ENCODE data around the gene SLC24A3. TPM values are rescaled to one million over a fixed set of nuclear protein-coding genes. Genes with fewer than 3 reads are reported as not detected.
A peak's percentile ranks its signal among the peaks of the same experiment; 100 is the strongest.

SLC24A3 gene
- total RNA-seq, 1 experiment from 2014 or later: not detected

GRCh38 chr20:19661717-19662636 lies 449.5 kb downstream of the SLC24A3 start:
- Histone ChIP-seq H3K36me3 (ENCODE audit: low read depth) (no peaks in the 10 kb centered on the region), H3K27me3 (ENCODE audit: insufficient read depth, low read depth) (peaks cover 94% of the 10 kb centered on the region), H3K4me3 (no peak overlapping the region), H3K9me3 (ENCODE audit: insufficient read depth, low read depth) (no peaks in the 10 kb centered on the region), H3K9me2 (ENCODE audit: insufficient read depth) (no peaks in the 10 kb centered on the region), H3K27ac (no peak overlapping the region), H3K79me2 (ENCODE audit: low read depth) (no peaks in the 10 kb centered on the region), H3K4me1 (replicated peaks; ENCODE audit: insufficient read depth) (no peaks in the 10 kb centered on the region), H4K20me1 (ENCODE audit: insufficient read depth) (no peaks in the 10 kb centered on the region), H3F3A (ENCODE audit: insufficient read depth, low read depth) (no peaks in the 10 kb centered on the region), H3K4me2 (no peak overlapping the region), H2AFZ (no peak overlapping the region)
- DNase-seq: peak; percentile 49 to 52
- ChIA-PET CTCF (interaction anchor here (0.7 kb wide), 1 partner anchor 40 kb away, joined by 3 read pairs; no protein-coding TSS in a partner anchor), POLR2A (ENCODE audit: unreplicated experiment) (no interaction called here)
- intact Hi-C loops (cut with micrococcal nuclease; ENCODE audit: unreplicated experiment): loop anchor here (1.0 to 5.0 kb wide), 2 partner anchors 34 to 1030 kb away; no protein-coding TSS in a partner anchor
- TF ChIP-seq, protein P1, sequence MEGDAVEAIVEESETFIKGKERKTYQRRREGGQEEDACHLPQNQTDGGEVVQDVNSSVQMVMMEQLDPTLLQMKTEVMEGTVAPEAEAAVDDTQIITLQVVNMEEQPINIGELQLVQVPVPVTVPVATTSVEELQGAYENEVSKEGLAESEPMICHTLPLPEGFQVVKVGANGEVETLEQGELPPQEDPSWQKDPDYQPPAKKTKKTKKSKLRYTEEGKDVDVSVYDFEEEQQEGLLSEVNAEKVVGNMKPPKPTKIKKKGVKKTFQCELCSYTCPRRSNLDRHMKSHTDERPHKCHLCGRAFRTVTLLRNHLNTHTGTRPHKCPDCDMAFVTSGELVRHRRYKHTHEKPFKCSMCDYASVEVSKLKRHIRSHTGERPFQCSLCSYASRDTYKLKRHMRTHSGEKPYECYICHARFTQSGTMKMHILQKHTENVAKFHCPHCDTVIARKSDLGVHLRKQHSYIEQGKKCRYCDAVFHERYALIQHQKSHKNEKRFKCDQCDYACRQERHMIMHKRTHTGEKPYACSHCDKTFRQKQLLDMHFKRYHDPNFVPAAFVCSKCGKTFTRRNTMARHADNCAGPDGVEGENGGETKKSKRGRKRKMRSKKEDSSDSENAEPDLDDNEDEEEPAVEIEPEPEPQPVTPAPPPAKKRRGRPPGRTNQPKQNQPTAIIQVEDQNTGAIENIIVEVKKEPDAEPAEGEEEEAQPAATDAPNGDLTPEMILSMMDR (conservative IDR thresholded peaks at IDR 0.05): peak; percentile 97
- TF ChIP-seq EZH2 (IDR thresholded peaks at IDR 0.05; ENCODE audit: low read depth): no peak
- no TSS peak for BruUV-seq (replicated peaks)

DNA sequence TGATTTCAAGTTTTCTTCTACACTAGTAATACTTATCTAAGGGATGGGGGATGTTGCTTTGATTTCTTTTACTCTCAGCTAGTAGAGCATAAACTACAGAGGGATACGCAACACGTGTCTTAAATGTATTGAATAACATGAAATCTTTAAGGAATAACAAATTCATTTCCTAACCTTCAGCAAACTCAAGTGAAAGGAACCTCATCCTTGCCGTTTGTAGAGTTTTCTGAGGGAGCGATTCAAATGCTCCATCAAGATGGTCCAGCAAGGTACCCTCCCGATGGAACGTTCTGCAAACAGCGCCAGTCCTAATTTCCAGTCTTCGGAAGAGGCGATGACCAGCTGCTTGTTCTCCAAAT lies 450.2 kb downstream of the SLC24A3 start:
- H3K27me3 ChIP-seq (ENCODE audit: insufficient read depth, low read depth): peaks cover 87% of the 10 kb centered on the region
- no peaks in the 10 kb centered on the region for H4K20me1 ChIP-seq (ENCODE audit: insufficient read depth)
- ChIA-PET CTCF (no interaction called here), POLR2A (ENCODE audit: unreplicated experiment) (no interaction called here)
- H3K4me3 ChIP-seq: no peak overlapping the region
- no peaks in the 10 kb centered on the region for H3K9me2 ChIP-seq (ENCODE audit: insufficient read depth)
- DNase-seq: no peak
- TF ChIP-seq, protein P1 (conservative IDR thresholded peaks at IDR 0.05): peak; percentile 15; the same call in 1 of the 2 replicates
- TF ChIP-seq EZH2 (IDR thresholded peaks at IDR 0.05; ENCODE audit: low read depth): no peak
- no peaks in the 10 kb centered on the region for H3K79me2 ChIP-seq (ENCODE audit: low read depth)
- H3F3A ChIP-seq (ENCODE audit: insufficient read depth, low read depth): no peaks in the 10 kb centered on the region
- no peak overlapping the region for H2AFZ ChIP-seq
- no peaks in the 10 kb centered on the region for H3K9me3 ChIP-seq (ENCODE audit: insufficient read depth, low read depth)
- no peak overlapping the region for H3K4me2 ChIP-seq
- intact Hi-C loops (cut with micrococcal nuclease; ENCODE audit: unreplicated experiment): loop anchor here (1.0 to 5.0 kb wide), 2 partner anchors 34 to 1030 kb away; no protein-coding TSS in a partner anchor
- no peak overlapping the region for H3K27ac ChIP-seq
- H3K4me1 ChIP-seq (replicated peaks; ENCODE audit: insufficient read depth): no peaks in the 10 kb centered on the region
- no TSS peak for BruUV-seq (replicated peaks)
- no peaks in the 10 kb centered on the region for H3K36me3 ChIP-seq (ENCODE audit: low read depth)

DNA sequence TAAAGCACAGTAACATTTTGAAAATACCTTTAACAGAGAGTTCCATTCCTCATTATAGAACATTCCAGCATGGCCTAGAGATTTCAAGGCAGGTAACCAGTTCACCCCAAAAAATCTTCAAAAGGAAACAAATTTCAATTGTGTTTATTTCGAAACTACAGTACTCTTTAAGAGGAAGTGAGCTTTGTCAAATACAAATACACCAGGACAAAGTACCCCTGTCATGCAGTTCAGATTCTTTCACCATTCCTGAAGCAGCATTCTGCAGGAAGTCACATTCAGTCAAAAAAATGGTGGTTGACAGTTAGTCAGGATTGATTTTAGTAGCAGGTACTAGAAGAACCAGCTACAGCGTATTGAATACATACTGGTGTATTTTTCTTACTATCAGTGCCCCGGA lies 456.0 kb downstream of the SLC24A3 start:
- no peaks in the 10 kb centered on the region for H3K36me3 ChIP-seq (ENCODE audit: low read depth)
- H3K27ac ChIP-seq: no peak overlapping the region
- H2AFZ ChIP-seq: no peak overlapping the region
- no peaks in the 10 kb centered on the region for H3K79me2 ChIP-seq (ENCODE audit: low read depth)
- BruUV-seq (replicated peaks): no TSS peak
- peaks cover 54% of the 10 kb centered on the region; the same call in 1 of the 2 replicates for H3K27me3 ChIP-seq (ENCODE audit: insufficient read depth, low read depth)
- no peaks in the 10 kb centered on the region for H4K20me1 ChIP-seq (ENCODE audit: insufficient read depth)
- TF ChIP-seq EZH2 (IDR thresholded peaks at IDR 0.05; ENCODE audit: low read depth): no peak
- TF ChIP-seq, protein P1 (conservative IDR thresholded peaks at IDR 0.05): no peak
- ChIA-PET CTCF (no interaction called here), POLR2A (ENCODE audit: unreplicated experiment) (no interaction called here)
- no peaks in the 10 kb centered on the region for H3K9me3 ChIP-seq (ENCODE audit: insufficient read depth, low read depth)
- H3K4me3 ChIP-seq: no peak overlapping the region
- H3K9me2 ChIP-seq (ENCODE audit: insufficient read depth): no peaks in the 10 kb centered on the region
- intact Hi-C loops (cut with micrococcal nuclease; ENCODE audit: unreplicated experiment): no loop called here
- no peaks in the 10 kb centered on the region for H3F3A ChIP-seq (ENCODE audit: insufficient read depth, low read depth)
- no peak overlapping the region for H3K4me2 ChIP-seq
- DNase-seq: no peak
- H3K4me1 ChIP-seq (replicated peaks; ENCODE audit: insufficient read depth): no peaks in the 10 kb centered on the region

Data from PC-9 (cell line).